ENCODE measurements around the gene CD164.

DNA sequence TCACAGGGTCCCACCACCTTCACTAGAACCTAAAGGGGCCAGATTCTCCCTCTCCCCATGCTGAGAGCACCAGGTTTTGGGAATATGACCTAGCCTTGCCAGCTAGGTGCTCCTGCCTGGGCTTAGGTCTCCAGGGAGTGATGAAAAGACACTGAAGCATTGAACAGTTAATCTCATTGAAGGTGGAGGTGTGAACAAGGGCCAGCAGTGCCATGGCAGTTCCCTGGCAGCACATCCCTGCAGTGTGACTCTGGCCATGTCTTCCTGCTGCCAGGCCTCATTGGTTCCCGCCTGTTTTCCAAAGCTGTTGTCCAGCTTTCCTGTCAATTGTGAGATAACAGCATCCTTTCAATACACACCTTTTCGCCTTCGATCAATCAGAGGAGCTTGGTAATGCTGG lies 47.2 kb upstream of the CD164 start:
- TF ChIP-seq, protein P1, sequence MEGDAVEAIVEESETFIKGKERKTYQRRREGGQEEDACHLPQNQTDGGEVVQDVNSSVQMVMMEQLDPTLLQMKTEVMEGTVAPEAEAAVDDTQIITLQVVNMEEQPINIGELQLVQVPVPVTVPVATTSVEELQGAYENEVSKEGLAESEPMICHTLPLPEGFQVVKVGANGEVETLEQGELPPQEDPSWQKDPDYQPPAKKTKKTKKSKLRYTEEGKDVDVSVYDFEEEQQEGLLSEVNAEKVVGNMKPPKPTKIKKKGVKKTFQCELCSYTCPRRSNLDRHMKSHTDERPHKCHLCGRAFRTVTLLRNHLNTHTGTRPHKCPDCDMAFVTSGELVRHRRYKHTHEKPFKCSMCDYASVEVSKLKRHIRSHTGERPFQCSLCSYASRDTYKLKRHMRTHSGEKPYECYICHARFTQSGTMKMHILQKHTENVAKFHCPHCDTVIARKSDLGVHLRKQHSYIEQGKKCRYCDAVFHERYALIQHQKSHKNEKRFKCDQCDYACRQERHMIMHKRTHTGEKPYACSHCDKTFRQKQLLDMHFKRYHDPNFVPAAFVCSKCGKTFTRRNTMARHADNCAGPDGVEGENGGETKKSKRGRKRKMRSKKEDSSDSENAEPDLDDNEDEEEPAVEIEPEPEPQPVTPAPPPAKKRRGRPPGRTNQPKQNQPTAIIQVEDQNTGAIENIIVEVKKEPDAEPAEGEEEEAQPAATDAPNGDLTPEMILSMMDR (optimal IDR thresholded peaks at IDR 0.05 in 1 of 3, IDR thresholded peaks at IDR 0.05 in 1 of 3, conservative IDR thresholded peaks at IDR 0.05 in 1 of 3; ENCODE audit: extremely low read depth in 1 of 3, insufficient read depth in 2 of 3, low read length in 3 of 3): no peak
- TF ChIP-seq EZH2 (IDR thresholded peaks at IDR 0.05; ENCODE audit: low read length): no peak

Measured in keratinocyte (primary cell).